ENCODE measurements around the gene POLR2A. TPM values are rescaled to one million over a fixed set of nuclear protein-coding genes. Genes with fewer than 3 reads are reported as not detected.

Gene POLR2A
- total and polyA plus RNA-seq, 10 of the 15 experiments (the other 5 are each of a cell fraction or from before 2014, with no cell fraction given): 1.7 to 121 (median 33.4) TPM

- Histone ChIP-seq H3K36me3 (ENCODE audit: control insufficient read depth in 2 of 2, insufficient read depth in 2 of 2, low read length in 1 of 2) (peaks cover 61 to 65% of the 10 kb centered on the region in 2 experiments), H3K4me3 (no peak overlapping the region), H3K79me2 (ENCODE audit: control insufficient read depth, insufficient read depth, low read length) (peaks cover 7% of the 10 kb centered on the region), H3K27ac (ENCODE audit: control insufficient read depth, insufficient read depth) (no peak overlapping the region), H2AFZ (ENCODE audit: control insufficient read depth, low read depth, low read length) (no peak overlapping the region), H4K20me1 (ENCODE audit: control insufficient read depth, insufficient read depth) (no peaks in the 10 kb centered on the region; the same call in 1 of the 2 replicates), H3K9me3 (replicated peaks; ENCODE audit: control insufficient read depth, insufficient read depth, low read length) (no peaks in the 10 kb centered on the region), H3K9ac (ENCODE audit: control insufficient read depth, insufficient read depth, low read length) (no peak overlapping the region), H3K27me3 (replicated peaks in 1 of 2; ENCODE audit: control insufficient read depth in 2 of 2, insufficient read depth in 2 of 2, low read length in 1 of 2) (no peaks in the 10 kb centered on the region), H3K4me2 (ENCODE audit: control insufficient read depth, insufficient read depth) (no peak overlapping the region), H3K4me1 (ENCODE audit: control insufficient read depth, insufficient read depth, low read length) (no peaks in the 10 kb centered on the region)
- ChIA-PET RAD21 (ENCODE audit: unreplicated experiment) (no interaction called here), SMC1A (ENCODE audit: uncharacterized antibody, unreplicated experiment) (no interaction called here), CTCF (interaction anchor here (0.9 kb wide), 1 partner anchor 58 kb away, joined by 3 read pairs; no protein-coding TSS in a partner anchor), POLR2A (no interaction called here)
- TF ChIP-seq NR2F1 (conservative IDR thresholded peaks at IDR 0.05) (no peak), SIN3A (IDR thresholded peaks at IDR 0.05; ENCODE audit: low read depth, low read length) (no peak), CHD4 (IDR thresholded peaks at IDR 0.05) (no peak), SP1 (IDR thresholded peaks at IDR 0.05; ENCODE audit: low read depth, low read length) (no peak), MXI1 (IDR thresholded peaks at IDR 0.05; ENCODE audit: low read depth, low read length) (no peak), SUZ12 (IDR thresholded peaks at IDR 0.05; ENCODE audit: unreplicated experiment) (no peak), BCLAF1 (IDR thresholded peaks at IDR 0.05) (no peak), BCL11A (IDR thresholded peaks at IDR 0.05; ENCODE audit: low read depth, low read length) (no peak), MTA2 (IDR thresholded peaks at IDR 0.05; ENCODE audit: low read depth) (no peak)
- intact Hi-C loops (cut with micrococcal nuclease; ENCODE audit: unreplicated experiment): no loop called here
- DNase-seq (ENCODE audit: low read depth, low spot score) (no peak), ATAC-seq (no peak), FAIRE-seq (no peak)
- BruUV-seq (replicated peaks): no TSS peak
- 99% methylated on average over 11 of the region's 11 CpGs for WGBS (ENCODE audit: insufficient coverage, insufficient replicate concordance, low lambda C conversion rate, missing lambda C conversion rate)
- in situ Hi-C loops (cut with MboI): no loop called here
Measured at GRCh38 chr17:7499161-7499560, 15.0 kb downstream of the POLR2A start.

Data from GM12878 (cell line).